ENCODE measurements around the gene BCLAF3.

The BCLAF3 gene

DNA sequence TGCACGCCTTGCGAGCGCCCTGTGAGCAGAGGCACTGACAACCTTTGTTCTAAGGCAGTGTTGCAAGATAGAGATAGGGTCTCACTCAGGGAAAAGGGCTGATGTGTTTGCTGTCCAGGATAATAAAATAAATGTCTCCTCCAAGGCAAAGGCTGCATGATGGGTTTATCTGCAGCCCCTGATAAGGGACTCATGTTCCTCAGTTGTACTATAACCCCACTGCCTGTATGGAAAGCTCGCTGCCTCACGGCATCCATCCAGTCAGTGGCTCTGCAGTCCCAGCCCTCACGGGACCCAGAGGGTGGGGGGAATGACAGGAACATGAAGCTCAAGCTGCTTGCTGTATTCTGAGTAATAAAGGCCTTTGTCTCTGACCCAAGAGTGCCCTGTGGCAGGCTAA is 22.6 kb downstream of the BCLAF3 start:
- Histone ChIP-seq H3K27me3 (no peaks in the 10 kb centered on the region), H3K27ac (no peak overlapping the region), H3K36me3 (peaks cover 0 to 10% (median 7%) of the 10 kb centered on the region in 3 donors), H3K4me3 (no peak overlapping the region), H3K9me3 (no peaks in the 10 kb centered on the region), H3K4me1 (no peaks in the 10 kb centered on the region)
- DNase-seq, result no peak
- TF ChIP-seq, protein P1, sequence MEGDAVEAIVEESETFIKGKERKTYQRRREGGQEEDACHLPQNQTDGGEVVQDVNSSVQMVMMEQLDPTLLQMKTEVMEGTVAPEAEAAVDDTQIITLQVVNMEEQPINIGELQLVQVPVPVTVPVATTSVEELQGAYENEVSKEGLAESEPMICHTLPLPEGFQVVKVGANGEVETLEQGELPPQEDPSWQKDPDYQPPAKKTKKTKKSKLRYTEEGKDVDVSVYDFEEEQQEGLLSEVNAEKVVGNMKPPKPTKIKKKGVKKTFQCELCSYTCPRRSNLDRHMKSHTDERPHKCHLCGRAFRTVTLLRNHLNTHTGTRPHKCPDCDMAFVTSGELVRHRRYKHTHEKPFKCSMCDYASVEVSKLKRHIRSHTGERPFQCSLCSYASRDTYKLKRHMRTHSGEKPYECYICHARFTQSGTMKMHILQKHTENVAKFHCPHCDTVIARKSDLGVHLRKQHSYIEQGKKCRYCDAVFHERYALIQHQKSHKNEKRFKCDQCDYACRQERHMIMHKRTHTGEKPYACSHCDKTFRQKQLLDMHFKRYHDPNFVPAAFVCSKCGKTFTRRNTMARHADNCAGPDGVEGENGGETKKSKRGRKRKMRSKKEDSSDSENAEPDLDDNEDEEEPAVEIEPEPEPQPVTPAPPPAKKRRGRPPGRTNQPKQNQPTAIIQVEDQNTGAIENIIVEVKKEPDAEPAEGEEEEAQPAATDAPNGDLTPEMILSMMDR (IDR thresholded peaks at IDR 0.05), result no peak
- intact Hi-C loops (cut with DNase I; ENCODE audit: low total_unique reads), result no loop called here

DNA sequence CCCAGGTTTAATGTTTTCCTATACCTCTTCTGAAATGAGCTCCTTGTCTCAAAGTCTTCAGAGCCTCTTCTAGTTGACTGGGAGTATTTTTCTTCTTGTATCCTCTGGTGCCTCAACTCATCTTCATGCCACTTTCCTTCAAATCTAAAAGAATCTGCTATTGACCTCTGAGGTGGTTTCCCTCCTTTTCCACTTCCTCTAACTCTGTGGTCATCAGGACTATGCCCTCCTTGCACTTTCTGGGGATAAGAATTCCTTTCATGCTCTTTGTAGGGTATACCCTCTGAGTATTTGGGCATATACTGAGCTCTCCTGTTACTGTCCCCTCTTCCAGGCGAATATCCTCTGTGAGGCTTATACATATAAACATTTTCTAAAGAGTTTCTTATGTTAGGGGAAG is 24.8 kb downstream of the BCLAF3 start:
- DNase-seq, result no peak
- Histone ChIP-seq H3K27ac (no peak overlapping the region), H3K4me1 (no peaks in the 10 kb centered on the region), H3K4me3 (no peak overlapping the region), H3K27me3 (no peaks in the 10 kb centered on the region), H3K9me3 (no peaks in the 10 kb centered on the region), H3K36me3 (peaks cover 0 to 14% (median 7%) of the 10 kb centered on the region in 3 donors)
- intact Hi-C loops (cut with DNase I; ENCODE audit: low total_unique reads), result no loop called here
- TF ChIP-seq, protein P1 (IDR thresholded peaks at IDR 0.05), result no peak

DNA sequence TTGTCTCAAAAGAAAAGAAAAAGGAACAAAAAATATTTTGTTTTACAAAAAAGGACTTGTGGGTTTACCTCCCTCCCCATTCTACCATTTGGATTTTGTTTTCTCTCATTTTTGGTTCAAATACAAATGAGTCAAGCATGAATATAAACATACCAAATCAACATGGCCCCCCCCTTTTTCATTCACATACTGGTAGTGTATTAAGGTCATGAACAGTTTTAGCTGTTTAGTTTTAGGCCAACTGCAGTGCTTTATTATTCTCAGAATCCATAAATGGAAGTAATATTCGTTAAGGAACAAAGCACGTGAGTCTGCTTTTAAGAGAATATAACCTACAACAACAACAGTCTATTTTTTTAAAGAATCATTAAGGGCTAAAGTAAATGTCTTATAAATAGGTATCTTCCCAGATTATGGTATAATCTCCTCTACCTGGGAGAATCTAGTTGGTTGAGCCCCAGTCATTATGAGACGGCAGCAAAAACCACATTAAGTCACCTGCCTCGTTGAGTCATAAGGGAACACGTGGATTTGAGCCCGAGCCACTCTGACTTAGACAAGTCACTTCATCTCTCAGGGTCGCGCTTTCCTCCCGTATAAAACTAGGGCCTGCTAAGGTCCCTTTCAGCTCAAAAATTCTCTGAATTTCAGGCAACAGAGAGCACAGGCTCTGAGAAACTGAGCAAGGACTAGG is 26.7 kb downstream of the BCLAF3 start:
- DNase-seq, result no peak
- Histone ChIP-seq H3K9me3 (no peaks in the 10 kb centered on the region), H3K4me3 (no peak overlapping the region), H3K27me3 (no peaks in the 10 kb centered on the region), H3K36me3 (peaks cover 0 to 14% (median 7%) of the 10 kb centered on the region in 3 donors), H3K27ac (no peak overlapping the region), H3K4me1 (no peaks in the 10 kb centered on the region)
- TF ChIP-seq, protein P1 (IDR thresholded peaks at IDR 0.05), result no peak
- intact Hi-C loops (cut with DNase I; ENCODE audit: low total_unique reads), result no loop called here

DNA sequence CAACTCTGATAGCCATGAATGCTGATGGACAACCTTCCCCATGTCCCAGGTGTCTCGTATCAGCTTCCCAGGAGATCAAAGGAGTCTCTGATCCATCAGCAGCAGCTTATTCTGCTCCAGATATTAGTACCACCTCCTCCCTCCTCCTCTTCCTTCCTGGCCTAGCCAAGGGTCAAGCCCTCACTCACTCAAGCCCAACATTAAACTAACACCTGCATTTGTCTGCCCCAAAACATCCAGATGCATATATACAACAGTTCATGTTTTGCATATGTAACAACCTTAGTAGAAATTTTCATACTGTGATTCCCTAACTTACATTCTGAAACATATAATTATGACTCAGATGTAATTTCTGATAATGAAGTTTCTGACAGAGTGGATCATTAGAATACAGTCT is 29.9 kb downstream of the BCLAF3 start:
- Histone ChIP-seq H3K4me3 (no peak overlapping the region), H3K9me3 (no peaks in the 10 kb centered on the region), H3K27ac (no peak overlapping the region), H3K27me3 (no peaks in the 10 kb centered on the region), H3K4me1 (peaks cover 0 to 10% (median 0%) of the 10 kb centered on the region in 4 donors), H3K36me3 (peaks cover 0 to 9% (median 7%) of the 10 kb centered on the region in 3 donors)
- intact Hi-C loops (cut with DNase I; ENCODE audit: low total_unique reads), result no loop called here
- TF ChIP-seq, protein P1 (IDR thresholded peaks at IDR 0.05), result no peak
- DNase-seq, result no peak

DNA sequence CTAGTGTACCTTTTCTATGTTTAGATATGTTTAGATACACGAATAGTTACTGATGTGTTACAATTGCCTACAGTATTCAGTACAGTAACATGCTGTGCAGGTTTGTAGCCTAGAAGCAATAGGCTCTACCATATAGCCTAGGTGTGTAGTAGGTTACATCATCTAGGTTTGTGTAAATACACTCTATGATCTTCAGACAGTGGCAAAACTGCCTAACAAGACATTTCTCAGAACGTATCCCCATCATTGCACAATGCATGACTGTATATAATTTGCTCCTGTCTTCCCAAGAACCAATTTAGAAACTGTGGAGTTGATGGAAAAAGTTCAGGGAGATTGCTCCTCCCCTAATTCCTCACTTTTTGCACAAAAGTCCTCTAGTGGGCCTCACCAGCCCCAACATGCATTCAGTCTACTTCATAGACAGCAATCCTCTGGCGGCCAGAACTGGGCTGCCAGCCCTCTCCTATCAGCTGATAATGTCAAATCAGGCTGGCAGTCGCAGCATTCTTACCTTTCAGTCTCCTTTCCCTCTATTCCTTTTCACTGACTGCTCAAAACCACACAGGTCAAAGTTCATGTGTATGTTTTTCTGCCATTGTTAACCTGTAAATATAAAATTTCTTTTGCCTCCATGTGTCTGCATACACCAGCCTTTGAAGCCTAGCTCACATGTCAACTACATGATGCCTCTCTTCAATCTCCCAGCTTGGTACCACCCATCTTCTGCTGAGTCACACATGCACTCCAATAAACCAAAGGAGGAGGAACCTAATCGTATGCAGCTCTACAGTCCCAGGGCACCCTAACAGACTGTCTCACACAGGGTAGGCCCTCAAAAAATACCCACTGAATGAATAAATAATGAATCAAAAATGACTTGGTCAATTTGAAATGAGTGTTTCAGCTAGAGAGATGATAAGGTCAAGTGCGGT is 32.0 kb downstream of the BCLAF3 start:
- no peaks in the 10 kb centered on the region for H3K27me3 ChIP-seq
- intact Hi-C loops (cut with DNase I; ENCODE audit: low total_unique reads), result no loop called here
- H3K4me1 ChIP-seq, result peaks cover 0 to 14% (median 0%) of the 10 kb centered on the region in 4 donors
- no peaks in the 10 kb centered on the region for H3K9me3 ChIP-seq
- peaks cover 0 to 4% (median 0%) of the 10 kb centered on the region in 3 donors for H3K36me3 ChIP-seq
- TF ChIP-seq, protein P1 (IDR thresholded peaks at IDR 0.05), result no peak
- no peak overlapping the region for H3K4me3 ChIP-seq
- DNase-seq, result no peak
- H3K27ac ChIP-seq, result no peak overlapping the region

Measured in tibial artery (tissue), 4 donors.